Measurements from ENCODE around the gene CWH43.

- TF ChIP-seq POLR2A (IDR thresholded peaks at IDR 0.05) (no peak), CTCF (IDR thresholded peaks at IDR 0.05 in 8 of 11, conservative IDR thresholded peaks at IDR 0.05 in 3 of 11) (no peak)
Measured at GRCh38 chr4:48997962-48998361, 11.9 kb downstream of the CWH43 start.

All from spleen (tissue), 7 donors.